ENCODE results near the gene ADCY1.

Gene ADCY1

DNA sequence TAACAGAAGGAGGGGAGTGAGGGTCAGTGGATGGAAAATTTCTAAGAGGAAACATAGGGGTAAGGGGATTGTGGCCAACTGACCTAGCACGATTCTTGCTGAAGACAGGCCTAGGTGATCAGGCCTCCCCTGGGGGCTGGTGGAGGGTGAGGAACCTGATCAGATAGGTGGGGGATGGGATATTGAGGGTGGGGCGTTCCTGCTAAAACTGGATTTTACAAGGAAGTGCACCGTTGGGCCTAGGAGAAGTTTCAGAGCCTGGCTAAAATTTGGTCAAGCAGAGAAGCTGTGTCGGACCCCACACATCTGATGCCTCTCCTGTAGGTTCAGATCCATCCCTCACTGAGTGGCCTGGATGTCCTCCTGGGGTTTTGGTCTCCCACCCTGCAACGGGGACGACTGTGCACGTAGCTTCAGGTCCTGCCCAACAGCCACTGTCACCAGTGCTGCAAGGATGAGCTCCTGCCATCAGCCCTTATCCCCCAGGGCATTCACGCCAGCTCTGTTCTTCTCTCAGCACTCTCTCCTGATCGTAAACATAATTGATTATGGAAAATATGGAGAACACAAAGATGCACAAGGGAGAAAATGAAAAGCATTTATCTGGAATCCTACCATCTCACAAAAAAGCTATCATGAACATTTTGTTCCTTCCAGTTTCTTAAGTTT lies 89.9 kb downstream of the ADCY1 start:
- DNase-seq (ENCODE audit: extremely low read depth, low read depth) = no peak
- TF ChIP-seq, protein P1, sequence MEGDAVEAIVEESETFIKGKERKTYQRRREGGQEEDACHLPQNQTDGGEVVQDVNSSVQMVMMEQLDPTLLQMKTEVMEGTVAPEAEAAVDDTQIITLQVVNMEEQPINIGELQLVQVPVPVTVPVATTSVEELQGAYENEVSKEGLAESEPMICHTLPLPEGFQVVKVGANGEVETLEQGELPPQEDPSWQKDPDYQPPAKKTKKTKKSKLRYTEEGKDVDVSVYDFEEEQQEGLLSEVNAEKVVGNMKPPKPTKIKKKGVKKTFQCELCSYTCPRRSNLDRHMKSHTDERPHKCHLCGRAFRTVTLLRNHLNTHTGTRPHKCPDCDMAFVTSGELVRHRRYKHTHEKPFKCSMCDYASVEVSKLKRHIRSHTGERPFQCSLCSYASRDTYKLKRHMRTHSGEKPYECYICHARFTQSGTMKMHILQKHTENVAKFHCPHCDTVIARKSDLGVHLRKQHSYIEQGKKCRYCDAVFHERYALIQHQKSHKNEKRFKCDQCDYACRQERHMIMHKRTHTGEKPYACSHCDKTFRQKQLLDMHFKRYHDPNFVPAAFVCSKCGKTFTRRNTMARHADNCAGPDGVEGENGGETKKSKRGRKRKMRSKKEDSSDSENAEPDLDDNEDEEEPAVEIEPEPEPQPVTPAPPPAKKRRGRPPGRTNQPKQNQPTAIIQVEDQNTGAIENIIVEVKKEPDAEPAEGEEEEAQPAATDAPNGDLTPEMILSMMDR (IDR thresholded peaks at IDR 0.05; ENCODE audit: low read depth, low read length) = no peak

DNA sequence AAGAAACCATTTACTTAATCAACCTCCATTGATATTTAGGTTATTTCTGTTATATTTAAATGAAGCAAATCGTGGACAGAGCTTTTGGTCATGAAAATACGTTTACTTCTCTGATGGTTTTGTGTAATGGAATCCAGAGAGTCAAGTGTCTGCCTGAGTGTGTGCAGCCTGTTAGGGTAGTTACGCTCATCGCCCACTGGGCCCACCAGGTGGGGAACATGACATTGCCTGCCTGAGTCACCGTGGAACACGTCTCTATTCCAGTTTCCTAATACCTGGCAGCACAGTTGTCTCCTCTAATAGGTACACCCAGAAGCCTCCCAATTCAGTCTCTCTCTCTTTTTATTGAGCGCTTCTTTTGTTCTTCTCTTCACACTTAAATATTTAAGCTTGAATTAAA lies 91.0 kb downstream of the ADCY1 start:
- TF ChIP-seq, protein P1 (IDR thresholded peaks at IDR 0.05; ENCODE audit: low read depth, low read length) = no peak
- DNase-seq (ENCODE audit: extremely low read depth, low read depth) = no peak

DNA sequence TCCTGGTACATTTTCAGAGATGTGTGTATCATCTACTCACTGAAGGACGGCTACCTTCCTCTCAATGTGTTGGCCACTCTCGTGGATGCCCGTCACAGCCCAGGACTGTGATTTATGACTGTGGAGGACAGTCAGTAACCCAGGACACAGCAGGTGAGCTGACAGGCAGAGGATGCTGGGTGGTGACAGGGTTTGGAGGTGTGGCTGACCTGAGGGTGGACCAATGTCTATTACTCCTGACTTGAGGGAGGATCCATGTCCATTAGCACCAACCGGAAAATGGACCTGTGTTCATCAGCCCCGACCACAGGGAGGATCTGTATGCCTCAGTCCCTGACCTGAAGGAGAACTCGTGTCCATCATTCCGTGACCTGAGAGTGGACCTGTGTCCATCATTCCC lies 96.1 kb downstream of the ADCY1 start:
- TF ChIP-seq, protein P1 (IDR thresholded peaks at IDR 0.05; ENCODE audit: low read depth, low read length) = no peak
- no peak for DNase-seq (ENCODE audit: extremely low read depth, low read depth)

DNA sequence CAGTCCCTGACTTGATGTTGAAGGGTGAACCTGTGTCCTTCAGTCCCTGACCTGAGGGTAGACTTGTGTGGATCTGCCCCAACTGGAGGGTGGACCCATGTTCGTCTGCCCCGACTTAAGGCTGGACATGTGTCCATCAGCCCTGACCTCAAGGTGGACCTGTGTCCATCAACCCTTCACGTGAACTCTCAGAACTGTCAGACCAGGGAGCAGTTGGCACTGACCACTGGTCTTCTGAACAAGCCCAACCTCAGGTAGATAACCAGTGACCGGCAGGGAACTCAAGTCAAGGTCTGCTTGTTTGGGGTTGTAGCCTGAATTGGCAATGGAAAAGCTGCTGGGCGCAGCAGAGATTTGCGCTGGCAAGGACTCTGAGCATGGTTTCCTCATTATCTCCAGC lies 96.5 kb downstream of the ADCY1 start:
- TF ChIP-seq, protein P1 (IDR thresholded peaks at IDR 0.05; ENCODE audit: low read depth, low read length) = no peak
- DNase-seq (ENCODE audit: extremely low read depth, low read depth) = no peak

DNA sequence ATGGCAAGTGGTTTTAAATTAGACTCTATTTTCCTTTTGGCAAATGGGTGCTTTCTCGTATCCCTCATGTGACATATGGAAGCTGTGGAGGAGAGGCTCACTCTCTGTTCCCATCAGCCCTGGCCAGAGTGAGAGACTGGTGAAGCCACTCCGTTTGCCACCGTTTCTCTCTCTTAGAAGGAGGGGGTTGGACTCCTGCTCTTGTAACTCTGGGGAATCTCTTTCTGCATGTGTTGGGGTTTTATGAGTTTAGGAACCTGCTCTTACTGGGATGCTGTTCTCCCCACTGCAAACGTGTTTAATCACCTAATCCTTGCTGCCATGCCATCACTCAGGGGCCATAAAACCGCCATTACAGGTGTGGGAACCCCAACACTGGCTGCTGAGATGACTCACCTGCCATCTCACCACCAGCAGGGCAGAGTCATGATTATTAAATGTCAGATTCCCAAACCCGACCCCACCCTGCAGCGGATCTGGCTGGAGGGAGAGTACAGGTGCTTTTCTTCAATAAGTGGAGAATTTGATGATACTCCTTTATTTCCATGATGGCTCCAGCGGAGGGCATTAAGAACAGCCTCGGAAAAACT lies 103.2 kb downstream of the ADCY1 start:
- TF ChIP-seq, protein P1 (IDR thresholded peaks at IDR 0.05; ENCODE audit: low read depth, low read length) = no peak
- DNase-seq (ENCODE audit: extremely low read depth, low read depth) = no peak

DNA sequence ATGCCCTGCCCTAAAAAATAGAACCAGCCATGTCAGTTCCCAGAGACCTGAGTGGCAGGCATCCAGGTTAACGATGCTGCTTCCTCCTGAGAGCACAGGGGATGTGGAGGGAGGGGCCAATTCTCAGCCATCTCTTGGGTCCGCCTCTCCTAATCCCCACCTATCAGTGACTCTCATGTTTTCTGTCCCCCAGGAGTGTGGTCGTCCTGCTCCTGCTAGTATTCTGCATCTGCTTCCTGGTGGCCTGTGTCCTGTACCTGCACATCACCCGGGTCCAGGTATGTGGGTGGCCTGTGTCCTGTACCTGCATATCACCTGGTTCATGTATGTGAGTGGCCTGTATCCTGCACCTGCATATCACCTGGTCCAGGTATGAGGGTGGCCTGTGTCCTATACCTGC lies 105.3 kb downstream of the ADCY1 start:
- TF ChIP-seq, protein P1 (IDR thresholded peaks at IDR 0.05; ENCODE audit: low read depth, low read length) = no peak
- no peak for DNase-seq (ENCODE audit: extremely low read depth, low read depth)

DNA sequence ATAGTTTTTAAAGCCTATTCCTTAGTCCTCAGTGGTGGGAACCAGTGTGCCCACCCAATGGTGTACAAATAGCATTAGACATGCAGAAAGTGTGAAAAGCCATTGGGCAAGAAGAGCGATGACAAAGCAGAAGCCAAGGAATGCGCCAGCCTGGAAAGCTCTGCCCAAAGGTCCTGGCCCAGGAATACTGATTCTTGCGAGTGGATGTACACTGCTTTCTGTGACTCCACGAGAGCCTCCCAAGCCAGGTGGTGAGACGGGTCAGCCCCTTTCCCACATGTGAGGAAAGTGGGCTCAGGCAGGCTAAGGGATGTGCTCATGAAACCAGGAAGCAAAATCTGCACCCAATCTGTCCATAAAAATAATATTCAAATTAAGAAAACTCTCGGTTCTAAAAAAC lies 106.6 kb downstream of the ADCY1 start:
- no peak for DNase-seq (ENCODE audit: extremely low read depth, low read depth)
- TF ChIP-seq, protein P1 (IDR thresholded peaks at IDR 0.05; ENCODE audit: low read depth, low read length) = no peak

Data from AG09319 (cell line).